Thyroid gland (tissue), 4 donors: ENCODE results near the gene KRT23.

Source experiments
- CTCF ChIP-seq, 6 experiments: fragments of 200-600 bp in 3 of 6; fragments of 450-650 bp in 3 of 6; sonication (generic) in 3 of 6; IDR thresholded peaks; one replicate each; pipeline ENCODE4 v1.5.1; 2016 to 2019; ENCODE audit warnings: antibody characterized with exemption in 6 of 6, mild to moderate bottlenecking in 2 of 6, inconsistent platforms in 1 of 6, moderate library complexity in 1 of 6
- POLR2A ChIP-seq, 2 donors: fragments of 450-650 bp; IDR thresholded peaks; one replicate each; pipeline ENCODE4 v1.6.1; 2017; ENCODE audit warnings: antibody characterized with exemption in 2 of 2, mild to moderate bottlenecking in 2 of 2, moderate library complexity in 1 of 2

DNA sequence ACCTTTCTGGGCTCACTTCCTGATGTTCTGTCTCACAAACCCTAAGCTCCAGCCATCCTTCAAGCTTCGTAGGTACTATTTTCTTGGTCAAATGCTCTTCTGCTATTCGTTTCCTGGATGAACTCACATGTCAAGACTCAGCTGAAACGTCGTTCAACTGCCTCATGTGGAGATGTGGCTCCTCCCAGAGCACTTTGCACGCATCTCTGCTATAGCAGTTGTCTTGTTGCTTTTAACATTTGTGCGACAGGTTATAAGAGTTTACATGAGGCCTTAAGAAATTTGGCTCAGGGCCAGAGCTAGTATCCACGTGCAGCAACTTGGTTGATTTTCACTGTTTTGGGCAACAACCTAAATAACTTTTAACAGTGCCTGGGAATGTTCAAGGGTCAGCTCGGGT, 49.5 kb upstream of the KRT23 start:
- TF ChIP-seq CTCF (IDR thresholded peaks at IDR 0.05) (no peak), POLR2A (IDR thresholded peaks at IDR 0.05) (no peak)
